Endothelial cell (in vitro differentiated cells): ENCODE results near the gene MTG1. TPM values are rescaled to one million over a fixed set of nuclear protein-coding genes. Genes with fewer than 3 reads are reported as not detected.
"Not testable (repeated sequence)": the region's sequence is repeated elsewhere in the genome, so short reads cannot be mapped to it uniquely, and the experiment has no call there.

Experiments
- DNase-seq: peaks from one replicate; pipeline ENCODE4 v3.0.0; 2021; ENCODE audit warnings: low spot score
- H3K27ac Mint-ChIP-seq: one replicate; pipeline ENCODE4 v1.8.0; 2021; ENCODE audit warnings: mixed read lengths, inconsistent platforms; ENCODE audit not compliant: unreplicated experiment
- H3K27me3 Mint-ChIP-seq: one replicate; pipeline ENCODE4 v1.8.0; 2021; ENCODE audit warnings: mild to moderate bottlenecking, moderate library complexity, mixed read lengths, inconsistent platforms; ENCODE audit not compliant: unreplicated experiment
- H3K36me3 Mint-ChIP-seq: one replicate; pipeline ENCODE4 v1.8.0; 2021; ENCODE audit warnings: mild to moderate bottlenecking, low read depth, mixed read lengths, inconsistent platforms; ENCODE audit not compliant: unreplicated experiment
- H3K4me1 Mint-ChIP-seq: one replicate; pipeline ENCODE4 v1.8.0; 2021; ENCODE audit warnings: mild to moderate bottlenecking, mixed read lengths, inconsistent platforms; ENCODE audit not compliant: unreplicated experiment
- H3K4me3 Mint-ChIP-seq: one replicate; pipeline ENCODE4 v1.8.0; 2021; ENCODE audit warnings: mild to moderate bottlenecking, mixed read lengths, inconsistent platforms; ENCODE audit not compliant: unreplicated experiment
- H3K9me3 Mint-ChIP-seq: one replicate; pipeline ENCODE4 v1.8.0; 2021; ENCODE audit warnings: mixed read lengths, inconsistent platforms; ENCODE audit not compliant: unreplicated experiment
- CTCF ChIP-seq: fragments of 200-600 bp; sonication (generic); IDR thresholded peaks from one replicate; pipeline ENCODE4 v1.5.0; 2021; ENCODE audit warnings: antibody characterized with exemption; ENCODE audit not compliant: unreplicated experiment
- total RNA-seq: library from RNA; stranded (reverse); fragmentation: NEBNext Ultra II Directional; extraction: Animal tissue kit (Norgen Biotek cat#: 25700); gene quantifications from one replicate; pipeline ENCODE4 v1.2.1, GENCODE V29; 2021; ENCODE audit not compliant: unreplicated experiment

Gene MTG1
- total RNA-seq, 1 donor from 2014 or later, result 97.3 TPM

GRCh38 chr10:133438711-133439273 is 44.8 kb downstream of the MTG1 start:
- no peak for TF ChIP-seq CTCF
- peaks cover 8% of the 10 kb centered on the region for H3K36me3 Mint-ChIP-seq
- H3K9me3 Mint-ChIP-seq, result peaks cover 6% of the 10 kb centered on the region
- no peak overlapping the region for H3K4me3 Mint-ChIP-seq
- H3K27ac Mint-ChIP-seq, result no peak overlapping the region
- H3K4me1 Mint-ChIP-seq, result no peaks in the 10 kb centered on the region
- H3K27me3 Mint-ChIP-seq, result peaks cover 16% of the 10 kb centered on the region
- DNase-seq, result no peak

GRCh38 chr10:133439517-133440461 is 45.8 kb downstream of the MTG1 start:
- no peaks in the 10 kb centered on the region for H3K4me1 Mint-ChIP-seq
- H3K27me3 Mint-ChIP-seq, result peaks cover 16% of the 10 kb centered on the region
- H3K4me3 Mint-ChIP-seq, result no peak overlapping the region
- TF ChIP-seq CTCF, result no peak
- peaks cover 6% of the 10 kb centered on the region for H3K9me3 Mint-ChIP-seq
- H3K27ac Mint-ChIP-seq, result no peak overlapping the region
- no peak for DNase-seq
- peaks cover 8% of the 10 kb centered on the region for H3K36me3 Mint-ChIP-seq

DNA sequence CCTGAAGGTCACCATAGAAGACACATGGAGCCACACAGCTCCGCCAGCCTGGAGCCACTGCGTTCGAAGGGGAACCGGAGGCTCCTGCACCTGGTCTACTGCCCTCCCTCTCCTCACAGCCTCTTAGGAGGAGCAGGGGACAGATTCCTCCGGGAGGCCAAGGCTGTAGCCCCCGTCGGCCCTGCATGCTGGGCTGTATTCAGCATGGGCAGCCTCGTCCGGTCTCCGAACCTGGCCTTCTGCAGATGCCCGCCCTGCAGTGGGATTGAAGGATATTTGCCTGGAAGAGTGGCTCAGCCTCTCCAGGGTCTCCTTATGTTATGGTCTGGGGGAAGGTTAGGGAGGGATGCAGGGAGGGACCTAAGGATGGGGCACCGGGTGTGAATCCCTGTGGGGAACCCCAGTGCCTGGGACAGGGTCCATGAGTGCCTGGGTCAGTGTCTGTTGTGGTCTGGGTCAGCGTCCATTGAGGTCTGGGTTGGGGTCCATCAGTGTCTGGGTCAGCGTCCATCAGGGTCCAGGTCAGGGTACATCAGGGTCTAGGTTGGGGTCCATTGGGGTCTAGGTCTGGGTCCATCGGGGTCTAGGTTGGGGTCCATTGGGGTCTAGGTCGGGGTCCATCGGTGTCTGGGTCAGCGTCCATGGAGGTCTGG is 46.8 kb downstream of the MTG1 start:
- DNase-seq, result no peak
- Mint-ChIP-seq H3K4me3 (no peak overlapping the region), H3K27ac (no peak overlapping the region), H3K36me3 (peaks cover 8% of the 10 kb centered on the region), H3K27me3 (peaks cover 20% of the 10 kb centered on the region), H3K9me3 (peaks cover 10% of the 10 kb centered on the region), H3K4me1 (no peaks in the 10 kb centered on the region)
- TF ChIP-seq CTCF, result no peak

DNA sequence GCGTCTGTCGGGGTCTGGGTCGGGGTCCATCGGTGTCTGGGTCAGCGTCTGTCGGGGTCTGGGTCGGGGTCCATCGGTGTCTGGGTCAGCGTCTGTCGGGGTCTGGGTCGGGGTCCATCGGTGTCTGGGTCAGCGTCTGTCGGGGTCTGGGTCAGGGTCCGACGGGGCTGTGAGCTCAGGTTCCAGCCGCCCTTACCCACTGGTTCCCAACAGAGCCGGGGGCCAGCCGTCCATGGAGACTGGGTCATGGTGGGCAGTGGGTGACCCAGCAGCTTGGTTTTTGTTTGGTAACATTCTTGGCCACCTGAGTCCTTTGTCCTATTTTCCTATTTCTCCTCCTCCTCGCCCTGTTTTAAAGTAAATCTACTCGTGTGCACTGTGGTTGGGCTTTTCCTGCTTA is 47.4 kb downstream of the MTG1 start:
- DNase-seq, H3K27ac Mint-ChIP-seq, H3K4me1 Mint-ChIP-seq, H3K9me3 Mint-ChIP-seq, H3K4me3 Mint-ChIP-seq, H3K36me3 Mint-ChIP-seq: not testable (repeated sequence)
- peaks cover 20% of the 10 kb centered on the region for H3K27me3 Mint-ChIP-seq

- Mint-ChIP-seq H3K27me3 (peaks cover 21% of the 10 kb centered on the region), H3K9me3 (peaks cover 13% of the 10 kb centered on the region), H3K4me3 (no peak overlapping the region), H3K4me1 (no peaks in the 10 kb centered on the region), H3K27ac (no peak overlapping the region), H3K36me3 (peaks cover 11% of the 10 kb centered on the region)
- no peak for DNase-seq
- no peak for TF ChIP-seq CTCF
These were observed 47.8 kb downstream of the MTG1 start for GRCh38 chr10:133441780-133442179.
